Suppressor macrophage treated with lipopolysaccharide for 4 hours (primary cell): ENCODE results near the gene SUZ12.
"Not testable (repeated sequence)": the region's sequence is repeated elsewhere in the genome, so short reads cannot be mapped to it uniquely, and the experiment has no call there.

ENCODE experiments used
- DNase-seq: peaks from one replicate; pipeline ENCODE4 v3.0.0-alpha.2; 2020

SUZ12 gene

GRCh38 chr17:31964131-31964530 lies 27.3 kb downstream of the SUZ12 start:
- DNase-seq, result not testable (repeated sequence)

GRCh38 chr17:31967648-31968047 lies 30.8 kb downstream of the SUZ12 start:
- DNase-seq, result no peak

GRCh38 chr17:31970416-31970815 lies 33.6 kb downstream of the SUZ12 start:
- not testable (repeated sequence) for DNase-seq

GRCh38 chr17:31974269-31975071 lies 37.7 kb downstream of the SUZ12 start:
- not testable (repeated sequence) for DNase-seq

- not testable (repeated sequence) for DNase-seq
These were observed 38.6 kb downstream of the SUZ12 start for GRCh38 chr17:31975391-31975790.

- not testable (repeated sequence) for DNase-seq
These were observed 55.0 kb downstream of the SUZ12 start for GRCh38 chr17:31991821-31992220.

- DNase-seq, result no peak
These were observed 60.2 kb downstream of the SUZ12 start for GRCh38 chr17:31997005-31997404.

GRCh38 chr17:32006957-32007462 lies 70.2 kb downstream of the SUZ12 start, which contains the start of gene LRRC37B:
TSS of gene LRRC37B (plus strand) at chr17:32007383. CDS start at chr17:32021393, 14,010 bp downstream.
- DNase-seq, result peak; percentile 89

- no peak for DNase-seq
These were observed 70.9 kb downstream of the SUZ12 start for GRCh38 chr17:32007463-32008298.

GRCh38 chr17:32009262-32009542 lies 72.4 kb downstream of the SUZ12 start:
- no peak for DNase-seq

- no peak for DNase-seq
These were observed 73.3 kb downstream of the SUZ12 start for GRCh38 chr17:32010114-32010513.

- DNase-seq, result no peak
These were observed 78.6 kb downstream of the SUZ12 start for GRCh38 chr17:32015245-32016013.

GRCh38 chr17:32016231-32016630 lies 79.4 kb downstream of the SUZ12 start:
- DNase-seq, result peak; percentile 39

- DNase-seq, result no peak
These were observed 82.4 kb downstream of the SUZ12 start for GRCh38 chr17:32019228-32019627.

GRCh38 chr17:32020943-32021614 lies 84.3 kb downstream of the SUZ12 start:
- DNase-seq, result no peak

- DNase-seq, result no peak
These were observed 84.8 kb downstream of the SUZ12 start for GRCh38 chr17:32021615-32021955.

- DNase-seq, result not testable (repeated sequence)
These were observed 85.7 kb downstream of the SUZ12 start for GRCh38 chr17:32022554-32022953.

GRCh38 chr17:32027271-32027670 lies 90.5 kb downstream of the SUZ12 start:
- DNase-seq, result not testable (repeated sequence)

GRCh38 chr17:32033223-32033622 lies 96.4 kb downstream of the SUZ12 start:
- no peak for DNase-seq

GRCh38 chr17:32033812-32034211 lies 97.0 kb downstream of the SUZ12 start:
- DNase-seq, result not testable (repeated sequence)

- not testable (repeated sequence) for DNase-seq
These were observed 103.4 kb downstream of the SUZ12 start for GRCh38 chr17:32040246-32040645.

GRCh38 chr17:32041306-32041875 lies 104.6 kb downstream of the SUZ12 start:
- DNase-seq, result not testable (repeated sequence)
